Vagina (tissue), 2 donors: ENCODE data around the gene MPHOSPH9.

Source experiments
- POLR2AphosphoS5 ChIP-seq, 2 donors: sonication (generic); formaldehyde crosslinking; IDR thresholded peaks; one replicate each; pipeline ENCODE4 v1.9.0; 2017; ENCODE audit warnings: antibody characterized with exemption in 2 of 2, mild to moderate bottlenecking in 2 of 2, low read depth in 1 of 2; ENCODE audit not compliant: insufficient read depth in 1 of 2
- TF ChIP-seq, protein P1 (sequence below), 3 experiments: fragments of 450-650 bp in 2 of 3; fragments of 200-600 bp in 1 of 3; sonication (generic) in 1 of 3; IDR thresholded peaks; one replicate each; pipeline ENCODE4 v1.5.1; 2017 to 2019; ENCODE audit warnings: antibody characterized with exemption in 3 of 3, mild to moderate bottlenecking in 2 of 3, moderate library complexity in 2 of 3

DNA sequence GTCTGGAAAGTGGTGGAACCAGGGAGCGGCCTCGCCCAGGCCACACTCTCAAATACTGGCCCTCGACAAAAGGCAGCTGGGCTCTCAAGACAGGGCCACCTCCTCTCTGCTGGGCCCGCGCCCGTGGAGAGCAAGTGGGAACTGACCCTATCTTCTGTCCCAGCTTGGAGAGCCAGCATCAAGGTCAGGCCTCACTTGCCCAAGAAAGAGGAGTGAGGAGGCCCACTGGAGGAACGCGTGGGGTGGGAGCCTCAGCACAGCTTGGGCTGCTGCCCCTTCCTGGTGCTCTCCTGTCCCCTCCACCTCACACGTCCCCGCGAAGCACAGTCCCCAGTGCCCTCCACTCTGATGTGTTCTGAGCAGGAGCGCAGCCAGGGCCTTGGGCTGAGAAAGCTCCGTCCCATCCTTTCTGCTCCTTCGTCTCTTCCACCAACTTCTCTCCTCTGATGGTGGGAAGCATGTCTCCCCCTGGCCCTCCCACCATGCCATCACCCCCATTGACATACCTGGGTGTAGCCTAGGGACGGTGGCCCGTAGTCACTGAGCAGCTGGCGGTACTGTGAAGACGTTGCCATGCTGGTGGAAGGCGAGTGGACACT is 33.8 kb upstream of the MPHOSPH9 start:
- TF ChIP-seq, protein P1, sequence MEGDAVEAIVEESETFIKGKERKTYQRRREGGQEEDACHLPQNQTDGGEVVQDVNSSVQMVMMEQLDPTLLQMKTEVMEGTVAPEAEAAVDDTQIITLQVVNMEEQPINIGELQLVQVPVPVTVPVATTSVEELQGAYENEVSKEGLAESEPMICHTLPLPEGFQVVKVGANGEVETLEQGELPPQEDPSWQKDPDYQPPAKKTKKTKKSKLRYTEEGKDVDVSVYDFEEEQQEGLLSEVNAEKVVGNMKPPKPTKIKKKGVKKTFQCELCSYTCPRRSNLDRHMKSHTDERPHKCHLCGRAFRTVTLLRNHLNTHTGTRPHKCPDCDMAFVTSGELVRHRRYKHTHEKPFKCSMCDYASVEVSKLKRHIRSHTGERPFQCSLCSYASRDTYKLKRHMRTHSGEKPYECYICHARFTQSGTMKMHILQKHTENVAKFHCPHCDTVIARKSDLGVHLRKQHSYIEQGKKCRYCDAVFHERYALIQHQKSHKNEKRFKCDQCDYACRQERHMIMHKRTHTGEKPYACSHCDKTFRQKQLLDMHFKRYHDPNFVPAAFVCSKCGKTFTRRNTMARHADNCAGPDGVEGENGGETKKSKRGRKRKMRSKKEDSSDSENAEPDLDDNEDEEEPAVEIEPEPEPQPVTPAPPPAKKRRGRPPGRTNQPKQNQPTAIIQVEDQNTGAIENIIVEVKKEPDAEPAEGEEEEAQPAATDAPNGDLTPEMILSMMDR (IDR thresholded peaks at IDR 0.05), result no peak
- no peak for TF ChIP-seq POLR2AphosphoS5 (IDR thresholded peaks at IDR 0.05; ENCODE audit: insufficient read depth in 1 of 2, low read depth in 1 of 2)
